OCI-LY7 (cell line): ENCODE measurements around the gene FOXO6. TPM values are rescaled to one million over a fixed set of nuclear protein-coding genes. Genes with fewer than 3 reads are reported as not detected.

ENCODE experiments used
- BruUV-seq: library from RNA; stranded (reverse); fragments of 400-500 nt; replicated peaks from 2 replicates; lab custom pipeline; 2021; lab: Mats Ljungman, UMichigan
- CTCF ChIA-PET: fragments of 300-600 bp; sonication (Branson Sonifier 250); formaldehyde crosslinking; loops from one replicate; lab custom pipeline; 2022; ENCODE audit warnings: antibody characterized with exemption; ENCODE audit not compliant: unreplicated experiment; lab: Charles Lee
- POLR2A ChIA-PET: fragments of 300-600 bp; sonication (Branson Sonifier 250); formaldehyde crosslinking; loops from one replicate; lab custom pipeline; 2022; ENCODE audit warnings: antibody characterized with exemption; lab: Charles Lee
- DNase-seq: peaks from one replicate; pipeline ENCODE4 v3.0.0-alpha.2; 2015; ENCODE audit warnings: low spot score
- H2AFZ ChIP-seq: fragments of 200-600 bp; sonication (generic), shearing (Covaris generic); 2 replicates; pipeline ENCODE4 v1.6.1; 2014; ENCODE audit warnings: mild to moderate bottlenecking, antibody characterized with exemption, low read length, moderate library complexity
- H3K27ac ChIP-seq: fragments of 200-600 bp; sonication (generic); 2 replicates; pipeline ENCODE4 v1.5.1; 2014; ENCODE audit warnings: mixed run types, low read depth, mild to moderate bottlenecking, moderate library complexity, low read length, inconsistent platforms; ENCODE audit not compliant: poor library complexity, severe bottlenecking
- H3K36me3 ChIP-seq: fragments of 200-600 bp; sonication (generic); 2 replicates; pipeline ENCODE4 v1.6.1; 2014; ENCODE audit warnings: mild to moderate bottlenecking, antibody characterized with exemption, low read length, moderate library complexity, mixed read lengths; ENCODE audit not compliant: insufficient read depth
- H3K4me1 ChIP-seq: fragments of 200-600 bp; sonication (generic); 2 replicates; pipeline ENCODE4 v1.5.1; 2014; ENCODE audit warnings: mild to moderate bottlenecking, low read length; ENCODE audit not compliant: insufficient read depth, poor library complexity, severe bottlenecking
- H3K4me2 ChIP-seq: fragments of 200-600 bp; sonication (generic); 2 replicates; pipeline ENCODE4 v1.6.1; 2014; ENCODE audit warnings: mild to moderate bottlenecking, low read length
- H3K4me3 ChIP-seq: fragments of 200-600 bp; sonication (generic); 2 replicates; pipeline ENCODE4 v1.5.1; 2014; ENCODE audit warnings: mild to moderate bottlenecking, low read depth, low read length; ENCODE audit not compliant: poor library complexity, severe bottlenecking
- H3K79me2 ChIP-seq: fragments of 200-600 bp; sonication (generic); 2 replicates; pipeline ENCODE4 v1.6.1; 2016; ENCODE audit warnings: low read depth, mild to moderate bottlenecking, low read length, moderate library complexity, mixed read lengths; ENCODE audit not compliant: insufficient read depth
- H3K9me2 ChIP-seq: fragments of 200-600 bp; sonication (generic); 2 replicates; pipeline ENCODE4 v1.6.1; 2016; ENCODE audit warnings: mild to moderate bottlenecking, low read length, mixed read lengths; ENCODE audit not compliant: insufficient read depth
- H3K9me3 ChIP-seq: fragments of 200-600 bp; sonication (generic); 2 replicates; pipeline ENCODE4 v1.6.1; 2014; ENCODE audit warnings: mild to moderate bottlenecking, mixed run types, low read length, mixed read lengths
- H4K20me1 ChIP-seq: fragments of 200-600 bp; sonication (generic); 2 replicates; pipeline ENCODE4 v1.6.1; 2014; ENCODE audit warnings: mild to moderate bottlenecking, antibody characterized with exemption, low read length, moderate library complexity, mixed read lengths; ENCODE audit not compliant: insufficient read depth
- CTCF ChIP-seq: fragments of 200-600 bp; sonication (generic); conservative IDR thresholded peaks from 2 replicates; pipeline ENCODE4 v1.5.1; 2014; ENCODE audit warnings: mild to moderate bottlenecking, antibody characterized with exemption, low read length, moderate library complexity, mixed read lengths
- EZH2phosphoT487 ChIP-seq: fragments of 200-600 bp; sonication (generic); IDR thresholded peaks from 2 replicates; pipeline ENCODE4 v1.6.1; 2018; ENCODE audit warnings: low read depth, borderline replicate concordance, mild to moderate bottlenecking, mixed run types, antibody characterized with exemption, low read length, moderate library complexity, mixed read lengths
- intact Hi-C: fragments of 100-400 bp; cut with micrococcal nuclease; formaldehyde crosslinking; loops from one replicate; pipeline ENCODE4 v1.10.0; 2022; ENCODE audit not compliant: unreplicated experiment
- total RNA-seq, 2 experiments: library from RNA; depleted of rRNA in 1 of 2; stranded (reverse); fragments of >200 nt in 1 of 2; shearing (Covaris generic) in 1 of 2; gene quantifications; 2 replicates each; pipeline ENCODE4 v1.2.3, GENCODE V29; 2014 to 2022

Gene FOXO6
- total RNA-seq, 2 experiments from 2014 or later: not detected

- POLR2A ChIA-PET: no interaction called here
- no peak overlapping the region for H3K27ac ChIP-seq
Measured at GRCh38 chr1:41424581-41425118, 63.4 kb downstream of the FOXO6 start.

GRCh38 chr1:41425369-41425768 is 64.1 kb downstream of the FOXO6 start:
- Histone ChIP-seq H3K79me2 (no peaks in the 10 kb centered on the region), H3K9me3 (no peaks in the 10 kb centered on the region), H4K20me1 (no peaks in the 10 kb centered on the region), H3K27ac (no peak overlapping the region), H3K4me1 (no peaks in the 10 kb centered on the region), H3K4me2 (no peak overlapping the region), H3K4me3 (no peak overlapping the region), H3K9me2 (no peaks in the 10 kb centered on the region), H3K36me3 (no peaks in the 10 kb centered on the region), H2AFZ (no peak overlapping the region)
- BruUV-seq: no TSS peak
- intact Hi-C loops: no loop called here
- no peak for TF ChIP-seq CTCF
- TF ChIP-seq EZH2phosphoT487: no peak
- DNase-seq: no peak
- ChIA-PET CTCF (no interaction called here), POLR2A (no interaction called here)

More at GRCh38 chr1:41424581-41425118, 63.4 kb downstream of the FOXO6 start:
- no peak overlapping the region for H3K4me3 ChIP-seq
- no peaks in the 10 kb centered on the region for H3K4me1 ChIP-seq
- no peaks in the 10 kb centered on the region for H3K9me3 ChIP-seq
- BruUV-seq: no TSS peak
- DNase-seq: no peak
- intact Hi-C loops: no loop called here
- no peaks in the 10 kb centered on the region for H4K20me1 ChIP-seq
- CTCF ChIA-PET: no interaction called here
- H3K79me2 ChIP-seq: no peaks in the 10 kb centered on the region
- no peaks in the 10 kb centered on the region for H3K36me3 ChIP-seq
- H2AFZ ChIP-seq: no peak overlapping the region
- TF ChIP-seq CTCF: no peak
- TF ChIP-seq EZH2phosphoT487: no peak
- H3K4me2 ChIP-seq: no peak overlapping the region
- H3K9me2 ChIP-seq: no peaks in the 10 kb centered on the region

GRCh38 chr1:41426201-41426890 is 65.1 kb downstream of the FOXO6 start:
- Histone ChIP-seq H4K20me1 (no peaks in the 10 kb centered on the region), H3K36me3 (no peaks in the 10 kb centered on the region), H3K9me2 (no peaks in the 10 kb centered on the region), H3K4me3 (no peak overlapping the region), H3K4me1 (no peaks in the 10 kb centered on the region), H3K79me2 (no peaks in the 10 kb centered on the region), H3K27ac (no peak overlapping the region), H2AFZ (no peak overlapping the region), H3K9me3 (no peaks in the 10 kb centered on the region), H3K4me2 (no peak overlapping the region)
- ChIA-PET CTCF (no interaction called here), POLR2A (no interaction called here)
- TF ChIP-seq EZH2phosphoT487 (no peak), CTCF (no peak)
- DNase-seq: no peak
- BruUV-seq: no TSS peak
- intact Hi-C loops: no loop called here
